GM12892 (cell line): ENCODE measurements around the gene SPPL2B.

Experiments used
- POLR2A ChIP-seq: IDR thresholded peaks from 2 replicates; pipeline ENCODE4 v1.6.1; 2011; ENCODE audit warnings: low read depth, low read length, control low read depth
- POLR2AphosphoS5 ChIP-seq: IDR thresholded peaks from 2 replicates; pipeline ENCODE4 v1.6.1; 2011; ENCODE audit warnings: low read depth, low read length, control low read depth
- TAF1 ChIP-seq: IDR thresholded peaks from 2 replicates; pipeline ENCODE4 v1.6.1; 2011; ENCODE audit warnings: low read depth, mild to moderate bottlenecking, control low read depth, low read length, borderline replicate concordance

DNA sequence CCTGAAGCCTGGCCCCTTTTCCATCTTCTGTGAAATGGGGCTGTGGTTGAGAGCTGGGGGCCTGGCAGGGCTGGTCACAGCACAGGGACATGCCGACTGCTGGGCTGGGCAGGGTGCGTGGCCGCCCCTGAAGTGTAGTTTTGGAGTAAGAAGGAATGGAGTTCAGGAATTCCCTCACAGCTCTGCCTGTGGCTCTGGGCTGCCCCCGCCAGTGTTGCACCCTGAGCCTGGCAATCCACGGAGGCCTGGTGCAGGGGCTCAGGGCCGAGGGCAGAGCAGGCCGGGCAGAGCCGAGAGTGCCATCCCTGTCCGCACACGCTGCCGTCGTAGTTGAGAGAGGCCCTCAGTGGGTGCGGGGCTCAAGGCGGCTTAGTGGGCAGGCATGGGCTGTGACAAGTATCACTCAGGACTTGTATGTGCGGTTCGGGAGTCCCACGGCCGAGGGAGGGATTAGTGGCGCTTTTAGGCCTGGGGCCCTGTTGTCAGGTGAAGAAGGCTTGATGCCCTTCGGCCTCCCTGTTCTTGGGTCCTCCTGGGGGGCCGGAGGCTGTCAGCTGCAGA is 9.7 kb downstream of the SPPL2B start:
- TF ChIP-seq POLR2AphosphoS5 (no peak), TAF1 (no peak), POLR2A (no peak)
